HG02759 (cell line): Measurements from ENCODE around the gene CRIP2.

Experiments used
- ATAC-seq: cut with Tn5 transposase; IDR thresholded peaks from one replicate; pipeline ENCODE4 v1.9.1; 2021; ENCODE audit warnings: mild to moderate bottlenecking, moderate library complexity; ENCODE audit not compliant: unreplicated experiment

Gene CRIP2

DNA sequence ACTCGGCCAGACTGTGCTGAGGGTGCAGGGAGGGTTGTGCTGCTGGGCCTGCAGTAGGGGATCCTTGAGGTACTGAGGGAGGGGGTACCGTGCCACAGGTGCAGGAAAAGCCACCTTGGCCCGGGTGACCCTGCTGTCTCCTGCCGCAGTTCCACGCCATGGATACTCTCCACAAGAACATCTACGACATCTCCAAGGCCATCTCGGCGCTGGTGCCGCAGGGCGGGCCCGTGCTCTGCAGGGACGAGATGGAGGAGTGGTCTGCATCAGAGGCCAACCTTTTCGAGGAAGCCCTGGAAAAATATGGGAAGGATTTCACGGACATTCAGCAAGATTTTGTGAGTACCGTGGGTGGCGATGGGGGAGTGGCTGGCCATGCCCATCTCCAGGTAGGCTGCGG lies 14.0 kb upstream of the CRIP2 start:
- no peak for ATAC-seq

DNA sequence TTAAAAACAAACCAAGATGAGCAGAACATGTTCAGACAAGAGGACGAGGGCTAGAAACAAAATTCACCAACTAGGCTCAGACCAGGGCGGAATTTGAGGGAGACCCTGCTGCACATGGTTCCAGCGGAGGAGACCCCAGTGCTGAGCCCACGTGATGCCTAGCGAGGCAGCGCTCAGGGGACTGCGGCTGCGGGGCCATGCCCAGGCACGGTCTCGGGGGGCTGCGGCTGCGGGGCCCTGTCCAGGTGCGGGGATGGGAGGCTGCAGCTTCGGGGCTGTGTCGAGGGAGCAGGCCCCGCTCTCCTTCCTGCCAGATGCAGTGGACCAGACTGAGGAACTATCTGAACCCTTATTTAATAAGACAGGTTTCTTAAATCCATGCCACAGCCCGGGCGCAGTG lies 12.7 kb upstream of the CRIP2 start:
- ATAC-seq: no peak

DNA sequence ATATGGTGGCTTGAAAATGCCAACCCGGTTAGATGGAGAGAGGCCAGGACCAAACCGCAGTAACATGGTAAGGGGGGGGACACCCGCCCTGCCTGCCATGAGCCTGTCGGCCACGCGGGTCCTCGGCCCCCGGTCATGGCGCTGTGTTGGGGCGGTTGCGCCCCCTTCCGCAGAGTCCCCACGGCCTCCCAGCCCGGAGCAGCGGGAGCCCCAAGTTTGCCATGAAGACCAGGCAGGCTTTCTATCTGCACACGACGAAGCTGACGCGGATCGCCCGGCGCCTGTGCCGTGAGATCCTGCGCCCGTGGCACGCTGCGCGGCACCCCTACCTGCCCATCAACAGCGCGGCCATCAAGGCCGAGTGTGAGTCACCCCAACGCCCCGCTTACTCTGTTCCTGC lies 10.1 kb upstream of the CRIP2 start:
- no peak for ATAC-seq

DNA sequence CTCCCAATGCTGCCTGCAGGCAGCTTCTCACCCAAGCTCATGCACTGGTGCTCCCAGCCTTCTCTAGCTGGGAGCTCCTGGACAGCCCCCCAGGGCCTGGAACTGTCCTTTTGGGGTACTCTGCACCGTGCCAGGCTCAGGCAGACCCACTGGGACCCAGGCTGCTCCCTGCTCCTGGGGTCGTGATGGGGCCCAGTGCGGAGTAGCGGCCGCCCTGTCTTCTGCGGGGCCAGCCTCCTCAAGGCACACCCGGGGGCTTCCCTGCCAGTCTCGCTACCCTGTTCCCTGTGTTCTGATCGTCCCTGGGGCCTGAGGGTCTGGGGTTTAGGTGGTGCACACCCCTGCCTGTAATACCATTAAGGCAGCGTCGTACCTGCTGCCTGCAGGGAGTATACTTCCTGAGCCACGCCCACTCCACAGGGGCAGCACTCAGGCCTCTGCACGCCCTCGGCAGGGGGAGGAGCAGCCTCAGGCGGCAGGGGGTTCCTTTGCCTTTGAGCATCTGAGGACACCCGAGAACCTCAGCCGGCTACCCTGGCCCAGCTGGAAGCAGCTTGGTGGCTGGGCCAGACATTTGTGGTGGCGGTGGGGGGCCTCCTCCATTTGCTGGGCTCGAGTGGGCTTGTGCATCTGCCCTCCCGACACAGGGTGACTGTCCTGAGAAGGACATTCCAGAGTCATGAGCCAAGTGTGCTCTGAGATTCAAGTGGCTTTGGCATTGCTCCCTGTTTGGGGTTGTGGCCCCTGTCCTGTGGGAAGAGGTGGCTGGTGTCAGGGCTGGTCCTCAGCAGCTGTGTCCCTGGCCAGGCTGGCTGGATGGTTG lies 9.2 kb upstream of the CRIP2 start:
- no peak for ATAC-seq

DNA sequence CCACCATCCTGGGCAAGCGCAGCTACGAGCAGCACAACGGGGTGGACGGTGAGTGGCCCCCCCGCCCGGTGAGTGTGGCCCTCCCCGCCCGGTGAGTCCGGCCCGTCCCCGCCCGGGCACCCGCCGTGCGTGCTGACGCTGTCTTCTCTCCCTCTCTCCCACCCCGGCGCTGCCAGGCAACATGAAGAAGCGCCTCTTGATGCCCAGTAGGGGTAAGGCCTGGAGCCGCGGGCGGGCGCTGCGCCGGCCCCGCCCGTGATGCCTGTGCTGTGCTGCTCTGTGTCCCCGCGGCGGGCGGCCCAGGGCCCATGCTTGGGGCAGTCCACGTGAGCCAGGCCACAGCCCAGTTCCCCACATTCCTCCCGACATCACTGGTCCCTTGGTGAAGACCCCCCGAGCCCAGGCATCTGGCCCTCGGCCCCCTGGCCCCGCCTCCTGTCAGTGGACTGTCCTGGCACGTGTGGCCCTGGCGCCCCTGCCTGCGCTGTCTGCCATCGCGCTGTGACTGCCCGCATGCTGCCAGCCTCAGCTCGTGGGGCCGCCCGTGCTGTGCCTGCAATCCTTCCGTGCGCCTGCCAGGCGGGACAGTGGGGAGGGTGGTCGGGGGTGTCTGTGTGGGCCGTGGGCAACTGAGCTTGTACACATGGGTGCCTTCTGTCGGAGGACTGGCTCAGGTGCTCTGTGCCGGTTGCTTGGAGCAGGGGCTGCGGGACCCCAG lies 7.9 kb upstream of the CRIP2 start:
- no peak for ATAC-seq

DNA sequence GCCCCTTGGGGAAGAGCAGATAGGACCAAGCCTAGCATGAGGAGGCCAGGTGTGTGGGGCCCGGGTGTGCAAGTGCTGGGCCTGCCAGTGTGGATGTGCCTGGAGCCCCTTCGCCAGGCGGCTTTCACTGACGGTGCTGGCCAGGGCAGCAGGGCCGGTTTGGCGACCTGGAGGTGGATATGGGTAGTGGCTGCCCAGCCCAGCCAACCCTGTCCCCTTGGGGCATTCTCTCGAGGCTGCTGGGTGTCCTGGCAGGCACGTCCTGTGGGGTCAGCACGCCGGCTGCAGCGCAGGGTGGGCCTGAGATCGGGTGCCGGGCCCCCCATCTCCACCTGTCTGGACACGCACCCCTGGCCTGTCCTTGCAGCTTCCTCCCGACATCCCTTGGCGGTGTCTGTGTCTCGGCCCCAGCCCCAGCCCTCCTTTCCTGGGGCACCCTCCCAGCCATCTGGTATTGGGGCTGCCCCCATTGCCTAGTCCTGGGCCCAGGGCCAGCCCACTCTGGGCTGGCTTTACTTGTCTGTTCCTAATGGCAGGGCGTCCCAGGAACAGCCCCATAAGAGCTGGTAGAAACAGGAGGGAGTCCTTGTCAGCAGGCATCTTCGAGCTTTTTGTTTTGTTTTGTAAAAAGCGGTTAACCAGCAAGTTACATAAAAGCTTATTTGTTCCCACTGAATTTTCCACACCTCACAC lies 7.2 kb upstream of the CRIP2 start:
- ATAC-seq: no peak

GRCh38 chr14:105467942-105468471 lies 6.6 kb upstream of the CRIP2 start:
- no peak for ATAC-seq

DNA sequence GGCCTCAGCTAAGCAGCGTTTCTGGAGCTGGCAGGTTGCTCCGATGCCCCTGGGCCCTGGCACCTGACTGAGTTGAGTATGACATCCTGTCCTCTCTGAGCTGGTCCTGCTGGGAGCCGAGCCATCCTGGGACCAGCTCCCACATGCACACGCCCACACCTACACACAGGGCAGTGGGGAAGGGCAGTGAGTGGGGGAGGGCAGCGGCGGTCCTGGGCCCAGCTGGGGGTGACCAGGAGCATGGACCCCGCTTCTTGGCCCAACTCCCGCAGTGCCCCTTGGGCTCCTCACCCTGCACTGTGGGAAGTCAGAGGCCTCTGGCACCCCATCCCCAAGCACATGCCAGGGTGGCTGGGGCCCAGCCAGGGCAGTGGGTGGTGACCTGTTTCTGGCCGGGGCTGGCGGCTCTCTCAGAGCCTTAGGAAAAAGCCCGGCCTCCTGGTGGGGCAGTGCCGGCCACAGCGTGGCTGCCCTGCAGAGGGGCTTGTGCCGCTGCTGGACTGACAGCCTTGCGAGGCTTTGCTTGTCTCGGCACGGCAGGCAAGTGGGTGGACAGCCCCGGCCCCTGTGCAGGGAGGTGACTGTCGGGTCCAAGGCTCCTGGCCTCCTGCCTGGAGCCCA lies 5.9 kb upstream of the CRIP2 start:
- ATAC-seq: no peak

DNA sequence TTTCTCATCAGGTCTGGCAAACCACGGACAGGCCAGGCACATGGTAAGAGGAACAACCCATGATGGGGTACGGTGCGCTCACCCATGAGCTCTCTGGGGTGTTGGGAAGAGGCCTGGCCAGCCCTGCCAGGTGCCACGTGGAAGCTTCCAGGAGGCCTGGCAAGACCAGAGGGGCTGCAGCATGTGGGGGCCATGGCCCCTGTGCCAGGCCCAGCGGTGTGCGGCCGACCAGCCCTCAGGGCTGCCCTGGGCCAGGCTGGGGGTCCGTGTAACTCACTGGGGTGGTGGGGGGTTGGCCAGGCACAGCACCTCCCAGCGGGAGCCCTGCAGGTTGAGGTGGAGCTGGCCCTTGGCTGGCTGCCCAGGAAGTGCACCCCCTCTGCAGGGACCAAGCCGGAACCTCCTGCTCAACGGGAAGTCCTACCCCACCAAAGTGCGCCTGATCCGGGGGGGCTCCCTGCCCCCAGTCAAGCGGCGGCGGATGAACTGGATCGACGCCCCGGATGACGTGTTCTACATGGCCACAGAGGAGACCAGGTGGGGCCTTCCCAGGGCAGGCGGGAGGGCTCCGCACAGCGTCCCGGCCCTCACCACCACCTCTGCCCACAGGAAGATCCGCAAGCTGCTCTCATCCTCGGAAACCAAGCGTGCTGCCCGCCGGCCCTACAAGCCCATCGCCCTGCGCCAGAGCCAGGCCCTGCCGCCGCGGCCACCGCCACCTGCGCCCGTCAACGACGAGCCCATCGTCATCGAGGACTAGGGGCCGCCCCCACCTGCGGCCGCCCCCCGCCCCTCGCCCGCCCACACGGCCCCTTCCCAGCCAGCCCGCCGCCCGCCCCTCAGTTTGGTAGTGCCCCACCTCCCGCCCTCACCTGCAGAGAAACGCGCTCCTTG lies 4.9 kb upstream of the CRIP2 start:
- ATAC-seq: no peak

GRCh38 chr14:105470350-105471296 lies 4.0 kb upstream of the CRIP2 start:
- ATAC-seq: no peak

DNA sequence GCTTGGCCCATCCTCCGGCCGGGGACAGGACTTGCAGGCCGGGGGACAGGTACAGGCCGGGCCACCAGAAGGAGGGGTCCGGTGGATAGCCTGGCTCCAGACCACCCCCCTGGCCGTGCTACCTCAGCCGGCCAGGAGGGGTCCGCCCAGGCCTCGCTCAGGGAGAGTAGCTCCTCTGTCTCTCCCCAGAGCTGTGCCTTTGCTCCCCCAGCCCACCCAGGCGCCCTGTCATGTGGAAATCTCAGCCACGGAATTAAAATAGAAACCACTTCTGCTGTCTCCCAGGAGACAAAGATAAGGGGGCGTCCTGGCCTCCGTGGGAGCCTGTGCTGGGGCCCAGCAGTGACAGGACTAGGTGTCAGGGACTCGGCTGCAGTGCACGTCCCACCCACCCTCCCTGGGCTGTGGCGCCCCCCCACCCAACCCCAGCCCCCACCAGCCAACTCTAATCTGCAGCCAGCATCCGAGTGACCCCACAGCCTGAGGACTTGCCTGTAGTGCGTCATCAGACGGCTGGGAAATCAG lies 3.3 kb upstream of the CRIP2 start:
- ATAC-seq: no peak

- no peak for ATAC-seq
Measured at GRCh38 chr14:105471823-105472485, 2.7 kb upstream of the CRIP2 start.

DNA sequence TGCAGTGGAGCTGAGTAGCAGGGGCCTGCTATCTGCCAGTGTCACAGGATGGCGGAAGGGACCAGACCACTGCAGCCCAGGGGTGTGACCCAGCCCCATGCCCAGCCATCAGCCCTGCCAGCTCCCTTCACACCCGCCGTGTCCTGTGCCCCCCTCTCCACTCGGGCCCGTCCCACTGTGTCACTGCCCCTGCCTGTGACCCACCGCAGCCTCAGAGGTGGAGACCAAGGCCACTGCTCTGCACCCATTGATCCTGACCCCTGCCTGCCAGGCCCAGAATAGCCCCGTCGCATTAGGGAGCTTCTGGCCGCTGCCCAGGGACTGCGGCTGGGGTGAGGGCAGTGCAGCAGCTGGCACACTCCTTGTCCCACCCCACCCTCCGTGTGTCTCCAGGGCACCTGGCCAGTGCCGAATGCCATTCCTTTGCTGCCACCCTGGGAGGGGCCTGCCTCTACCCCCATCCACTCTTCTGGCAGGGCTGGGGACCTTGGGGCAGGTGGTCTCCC lies 2.1 kb upstream of the CRIP2 start:
- ATAC-seq: no peak

GRCh38 chr14:105473033-105473676 lies 1.5 kb upstream of the CRIP2 start:
- no peak for ATAC-seq

- no peak for ATAC-seq
Measured at GRCh38 chr14:105473677-105474482, 741 bp upstream of the CRIP2 start.

DNA sequence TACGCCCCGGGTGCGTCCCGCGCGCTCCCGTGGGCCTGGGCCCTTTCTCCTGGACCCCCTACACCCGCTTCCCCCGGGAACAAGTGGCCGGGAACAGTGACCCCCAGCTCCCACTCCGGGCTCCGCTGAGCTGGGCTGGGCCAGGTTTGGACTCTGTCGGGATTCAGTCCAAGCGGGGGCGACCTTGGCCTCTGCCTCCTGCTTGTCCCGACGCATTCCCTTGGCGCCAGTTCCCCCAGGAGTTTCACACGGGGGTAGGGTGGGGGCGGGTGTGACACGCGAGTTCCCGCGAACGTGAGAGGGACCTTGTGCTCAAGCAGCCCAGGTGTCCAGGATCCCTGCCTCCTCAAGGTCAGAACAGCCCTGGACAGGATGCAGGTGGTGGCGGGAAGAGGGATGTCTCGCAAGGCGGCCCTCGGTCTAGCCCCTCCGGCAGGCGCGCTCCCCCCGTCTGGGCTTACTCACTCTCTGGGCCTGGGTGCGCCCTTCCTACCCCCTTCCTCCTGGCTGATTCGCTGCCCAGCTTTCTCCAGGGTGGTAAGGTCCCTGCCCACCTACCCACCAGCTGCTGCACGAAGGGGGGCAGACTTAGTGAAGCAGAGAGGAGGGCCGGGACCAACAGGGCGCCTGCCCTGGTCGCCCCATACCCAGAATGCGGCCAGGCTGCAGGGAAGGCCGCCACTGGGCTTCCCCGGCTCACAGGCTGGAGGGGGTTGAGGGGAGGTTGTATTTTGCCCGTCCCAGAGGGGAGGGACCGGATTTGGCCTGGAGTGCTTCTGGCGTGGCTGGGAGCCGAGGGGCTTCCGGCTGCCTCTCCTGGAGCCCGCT lies 862 bp downstream of the CRIP2 start:
- ATAC-seq: no peak
